Left cardiac atrium (tissue), 4 donors: ENCODE results near the gene BCL6B. TPM values are rescaled to one million over a fixed set of nuclear protein-coding genes. Genes with fewer than 3 reads are reported as not detected.
A peak's percentile ranks its signal among the peaks of the same experiment; 100 is the strongest.
"Not testable (repeated sequence)": the region's sequence is repeated elsewhere in the genome, so short reads cannot be mapped to it uniquely, and the experiment has no call there.

Experiments
- ATAC-seq, 2 donors: fragments of 200-7000 bp; cut with Tn5 transposase; one replicate each; pipeline ENCODE4 v1.9.1; 2020; ENCODE audit warnings: mild to moderate bottlenecking in 2 of 2, moderate library complexity in 2 of 2
- DNase-seq: peaks from one replicate; pipeline ENCODE4 v3.0.0-alpha.2; 2020
- intact Hi-C, 2 donors: fragments of 100-400 bp; cut with DNase I; formaldehyde crosslinking; loops; one replicate each; pipeline versions ENCODE4 v1.14.1 to v1.15.1; 2022 to 2023
- total RNA-seq, 2 donors: library from RNA; stranded (reverse); fragmentation: NEBNext Ultra II Directional; extraction: Animal tissue kit (Norgen Biotek cat#: 25700); gene quantifications; one replicate each; pipeline ENCODE4 v1.2.1, GENCODE V29; 2021
- donor health status: DM: no; HTN: yes; CAD: no.
- donor health status: DM: no; HTN: yes; CAD: no; lungs with severe emphysema.
- donor health status: DM: yes; HTN: yes; CAD: no.
- donor health status: Dilated cardiomyopathy.

BCL6B gene
- total RNA-seq, 2 donors from 2014 or later, result 14.1 to 19.8 TPM

- peak in 1 of 2 donors; percentile 5 for ATAC-seq
- no peak for DNase-seq
- intact Hi-C loops, result loop anchor here in 1 of 2 donors (5.0 kb wide), 1 partner anchor 251 kb away; no protein-coding TSS in a partner anchor
Observed at GRCh38 chr17:7046127-7046724, 23.4 kb downstream of the BCL6B start.

GRCh38 chr17:7046725-7047397 lies 24.0 kb downstream of the BCL6B start:
- not testable (repeated sequence) for ATAC-seq, DNase-seq
- intact Hi-C loops, result loop anchor here in 1 of 2 donors (5.0 kb wide), 1 partner anchor 250 kb away; no protein-coding TSS in a partner anchor

- DNase-seq, result no peak
- no peak for ATAC-seq
- intact Hi-C loops, result loop anchor here in 1 of 2 donors (5.0 kb wide), 1 partner anchor 250 kb away; no protein-coding TSS in a partner anchor
Observed at GRCh38 chr17:7047566-7047965, 24.7 kb downstream of the BCL6B start.

- DNase-seq, result no peak
- no peak for ATAC-seq
- intact Hi-C loops, result loop anchor here in 1 of 2 donors (5.0 kb wide), 1 partner anchor 248 kb away; no protein-coding TSS in a partner anchor
Observed at GRCh38 chr17:7048968-7049367, 26.1 kb downstream of the BCL6B start.

GRCh38 chr17:7050583-7050982 lies 27.7 kb downstream of the BCL6B start:
- not testable (repeated sequence) for ATAC-seq, DNase-seq
- intact Hi-C loops, result loop anchor here (5.0 to 10.0 kb wide), 2 partner anchors 87 to 124 kb away; partner anchors contain the start of gene ASGR1 (in 1 of the 2)

- intact Hi-C loops, result loop anchor here in 1 of 2 donors (10.0 kb wide), 1 partner anchor 118 kb away; the partner anchor contains the start of gene ASGR1
- ATAC-seq (no peak), DNase-seq (no peak)
Observed at GRCh38 chr17:7056386-7056785, 33.5 kb downstream of the BCL6B start.

GRCh38 chr17:7058831-7059447 lies 36.1 kb downstream of the BCL6B start:
- no peak for DNase-seq
- ATAC-seq, result no peak
- intact Hi-C loops, result loop anchor here in 1 of 2 donors (10.0 kb wide), 1 partner anchor 116 kb away; the partner anchor contains the start of gene ASGR1

- ATAC-seq (no peak), DNase-seq (no peak)
- intact Hi-C loops, result no loop called here
Observed at GRCh38 chr17:7060165-7060891, 37.5 kb downstream of the BCL6B start.

- intact Hi-C loops, result no loop called here
Observed at GRCh38 chr17:7063518-7064094, 40.8 kb downstream of the BCL6B start.

GRCh38 chr17:7064261-7064660 lies 41.4 kb downstream of the BCL6B start:
- peak in 1 of 2 donors; percentile 32 for ATAC-seq
- no peak for DNase-seq
- intact Hi-C loops, result no loop called here

More at GRCh38 chr17:7063518-7064094, 40.8 kb downstream of the BCL6B start:
- no peak for ATAC-seq
- DNase-seq, result no peak

GRCh38 chr17:7067198-7067597 lies 44.3 kb downstream of the BCL6B start:
- DNase-seq (no peak), ATAC-seq (no peak)
- intact Hi-C loops, result no loop called here

GRCh38 chr17:7068268-7068667 lies 45.4 kb downstream of the BCL6B start:
- intact Hi-C loops, result no loop called here
- no peak for DNase-seq
- no peak for ATAC-seq

- ATAC-seq (no peak), DNase-seq (no peak)
- intact Hi-C loops, result no loop called here
Observed at GRCh38 chr17:7070712-7071111, 47.9 kb downstream of the BCL6B start.

- ATAC-seq (no peak), DNase-seq (no peak)
- intact Hi-C loops, result no loop called here
Observed at GRCh38 chr17:7072406-7072805, 49.6 kb downstream of the BCL6B start.

- ATAC-seq, result no peak
Observed at GRCh38 chr17:7074931-7075330, 52.1 kb downstream of the BCL6B start.

GRCh38 chr17:7077911-7078546 lies 55.2 kb downstream of the BCL6B start:
- intact Hi-C loops, result no loop called here
- no peak for ATAC-seq
- DNase-seq, result no peak

More at GRCh38 chr17:7074931-7075330, 52.1 kb downstream of the BCL6B start:
- intact Hi-C loops, result no loop called here
- no peak for DNase-seq

- intact Hi-C loops, result no loop called here
- DNase-seq (no peak), ATAC-seq (no peak)
Observed at GRCh38 chr17:7078711-7079110, 55.9 kb downstream of the BCL6B start.
